Endothelial cell of umbilical vein (primary cell): ENCODE data around the gene NHP2. TPM values are rescaled to one million over a fixed set of nuclear protein-coding genes. Genes with fewer than 3 reads are reported as not detected.

Source experiments
- BruUV-seq: library from RNA; stranded (reverse); fragments of 400-500 nt; replicated peaks from 2 replicates; lab custom pipeline; 2021; lab: Mats Ljungman, UMichigan
- CTCF ChIA-PET: fragments of 300-600, 350-600 bp; sonication (Branson Sonifier 250); formaldehyde crosslinking; loops from one replicate; lab custom pipeline; 2021; ENCODE audit warnings: antibody characterized with exemption, inconsistent platforms; lab: Charles Lee
- POLR2A ChIA-PET: fragments of 300-600, 350-600 bp; sonication (Branson Sonifier 250); formaldehyde crosslinking; loops from one replicate; lab custom pipeline; 2021; ENCODE audit warnings: antibody characterized with exemption, inconsistent platforms; lab: Charles Lee
- DNase-seq: peaks from one replicate; pipeline ENCODE4 v3.0.0-alpha.2; 2011; ENCODE audit warnings: low read depth, low spot score
- FAIRE-seq: peaks from 2 replicates; lab custom pipeline; 2011; peaks lifted over from hg19 to GRCh38; lab: Jason Lieb, UNC
- H2AFZ ChIP-seq: 2 replicates; pipeline ENCODE4 v1.6.0; 2012; ENCODE audit warnings: low read depth, low read length, control low read depth, inconsistent platforms
- H3K27ac ChIP-seq: 2 replicates; pipeline ENCODE4 v1.5.1; 2011; ENCODE audit warnings: low read depth, mild to moderate bottlenecking, control low read depth, low read length, moderate library complexity; ENCODE audit not compliant: insufficient read depth
- H3K27me3 ChIP-seq, 2 experiments: 2 replicates each; pipeline versions ENCODE4 v1.6.0 to v1.6.1; 2011; ENCODE audit warnings: low read length in 2 of 2, mixed read lengths in 1 of 2; ENCODE audit not compliant: control insufficient read depth in 2 of 2, insufficient read depth in 2 of 2
- H3K36me3 ChIP-seq, 2 experiments: 2 replicates in 1 of 2; 3 replicates in 1 of 2; pipeline ENCODE4 v1.5.1; 2011; ENCODE audit warnings: low read length in 2 of 2, mild to moderate bottlenecking in 1 of 2, moderate library complexity in 1 of 2; ENCODE audit not compliant: control insufficient read depth in 2 of 2, insufficient read depth in 2 of 2; ENCODE audit errors: extremely low read depth in 1 of 2
- H3K4me1 ChIP-seq: 3 replicates; pipeline ENCODE4 v1.5.1; 2011; ENCODE audit warnings: mild to moderate bottlenecking, low read length; ENCODE audit not compliant: control insufficient read depth, insufficient read depth; ENCODE audit errors: extremely low read depth
- H3K4me2 ChIP-seq: 2 replicates; pipeline ENCODE4 v1.6.1; 2011; ENCODE audit warnings: low read length, control low read depth, mixed read lengths; ENCODE audit not compliant: insufficient read depth
- H3K4me3 ChIP-seq, 3 experiments: fragments of 200-600 bp in 1 of 3; sonication (generic), shearing (Covaris generic) in 1 of 3; replicated peaks in 1 of 3; 2 replicates each; pipeline ENCODE4 v1.5.1; 2011 to 2016; ENCODE audit warnings: control low read depth in 3 of 3, low read length in 3 of 3, mild to moderate bottlenecking in 2 of 3, inconsistent platforms in 1 of 3, low read depth in 1 of 3, moderate library complexity in 1 of 3; ENCODE audit not compliant: insufficient read depth in 1 of 3
- H3K79me2 ChIP-seq: 2 replicates; pipeline ENCODE4 v1.6.0; 2012; ENCODE audit warnings: low read length, inconsistent platforms; ENCODE audit not compliant: control insufficient read depth, insufficient read depth
- H3K9ac ChIP-seq: replicated peaks from 2 replicates; pipeline ENCODE3; 2011; ENCODE audit warnings: low read length, control low read depth; ENCODE audit not compliant: insufficient read depth; ENCODE audit errors: extremely low read depth
- H3K9me1 ChIP-seq: replicated peaks from 3 replicates; pipeline ENCODE4 v1.6.0; 2011; ENCODE audit warnings: mild to moderate bottlenecking, low read length; ENCODE audit not compliant: control insufficient read depth, insufficient read depth; ENCODE audit errors: extremely low read depth
- H3K9me3 ChIP-seq: replicated peaks from 2 replicates; pipeline ENCODE4 v1.5.1; 2012; ENCODE audit warnings: low read length, inconsistent platforms; ENCODE audit not compliant: control insufficient read depth, insufficient read depth
- H4K20me1 ChIP-seq: replicated peaks from 2 replicates; pipeline ENCODE3; 2011; ENCODE audit warnings: mild to moderate bottlenecking, low read length; ENCODE audit not compliant: control insufficient read depth, insufficient read depth; ENCODE audit errors: extremely low read depth
- EZH2 ChIP-seq: IDR thresholded peaks from 2 replicates; pipeline ENCODE4 v1.6.1; 2012; ENCODE audit warnings: borderline replicate concordance, low read depth, mild to moderate bottlenecking, moderate library complexity, low read length, inconsistent platforms; ENCODE audit not compliant: severe bottlenecking
- FOS ChIP-seq: IDR thresholded peaks from 2 replicates; pipeline ENCODE4 v1.6.1; 2011; ENCODE audit warnings: mild to moderate bottlenecking, low read length, moderate library complexity, borderline replicate concordance; ENCODE audit not compliant: insufficient read depth
- GATA2 ChIP-seq: IDR thresholded peaks from 2 replicates; pipeline ENCODE4 v1.7.0; 2011; ENCODE audit warnings: low read depth, mild to moderate bottlenecking, moderate library complexity, mixed read lengths, low read length; ENCODE audit not compliant: insufficient read length, insufficient read depth
- JUN ChIP-seq: IDR thresholded peaks from 2 replicates; pipeline ENCODE4 v1.6.1; 2011; ENCODE audit warnings: borderline replicate concordance, low read depth; ENCODE audit not compliant: insufficient read length, insufficient read depth
- POLR2A ChIP-seq: IDR thresholded peaks from 2 replicates; pipeline ENCODE4 v1.6.1; 2012; ENCODE audit warnings: low read depth, mild to moderate bottlenecking, control low read depth, low read length
- POLR2AphosphoS5 ChIP-seq: IDR thresholded peaks from 2 replicates; pipeline ENCODE4 v1.6.1; 2012; ENCODE audit warnings: low read depth, mild to moderate bottlenecking, control low read depth, low read length, moderate library complexity; ENCODE audit not compliant: insufficient read depth
- dilution Hi-C: fragments of 300-500 bp; cut with MboI; formaldehyde crosslinking; loops from one replicate; pipeline ENCODE4 v1.15.0; 2019; ENCODE audit warnings: low sequenced_read_pairs; ENCODE audit not compliant: extremely low pct_ligation_motif_present
- intact Hi-C: fragments of 100-400 bp; cut with micrococcal nuclease; formaldehyde crosslinking; loops from one replicate; pipeline ENCODE4 v1.10.0; 2022
- polyA plus RNA-seq, 4 experiments: library from polyadenylated mRNA; depleted of rRNA in 3 of 4; stranded (reverse) in 3 of 4; unstranded in 1 of 4; fragments of >200 nt; gene quantifications; 2 replicates each; pipeline versions ENCODE4 v1.2.1 to v1.2.3, GENCODE V29; 2011 to 2012; ENCODE audit warnings: missing spikeins in 1 of 4
- total RNA-seq: library from RNA; stranded (reverse); gene quantifications from 2 replicates; pipeline ENCODE4 v1.2.3, GENCODE V29; 2021
- TF ChIP-seq, protein P1 (sequence below): IDR thresholded peaks from 2 replicates; pipeline ENCODE4 v1.6.1; 2011; ENCODE audit not compliant: insufficient read depth, insufficient read length
- TF ChIP-seq, protein P2 (sequence below), 2 donors: IDR thresholded peaks; 1 replicate in 1 of 2; 2 replicates in 1 of 2; pipeline ENCODE4 v1.5.1; 2011; ENCODE audit warnings: low read length in 2 of 2, mild to moderate bottlenecking in 2 of 2, moderate library complexity in 2 of 2, control low read depth in 1 of 2, inconsistent platforms in 1 of 2, low read depth in 1 of 2; ENCODE audit not compliant: insufficient read depth in 1 of 2; ENCODE audit errors: extremely low read depth in 1 of 2

NHP2 gene
- total and polyA plus RNA-seq, 2 donors (not counting 3 experiments of a cell fraction or from before 2014, with no cell fraction given) = 205 to 220 TPM

GRCh38 chr5:178191661-178192060, 38.0 kb upstream of the NHP2 start:
- intact Hi-C loops (no loop called here), dilution Hi-C loops (no loop called here)
- ChIA-PET POLR2A (no interaction called here), CTCF (no interaction called here)
- no peak overlapping the region for H3K4me2 ChIP-seq
- H3K79me2 ChIP-seq = no peaks in the 10 kb centered on the region
- peaks cover 3 to 12% of the 10 kb centered on the region in 2 experiments for H3K27me3 ChIP-seq
- no peaks in the 10 kb centered on the region for H3K9me3 ChIP-seq
- FAIRE-seq = peak; percentile 33
- H3K9ac ChIP-seq = no peak overlapping the region
- H2AFZ ChIP-seq = no peak overlapping the region
- BruUV-seq = no TSS peak
- H4K20me1 ChIP-seq = no peaks in the 10 kb centered on the region
- no peak for DNase-seq
- H3K36me3 ChIP-seq = no peaks in the 10 kb centered on the region
- no peak overlapping the region for H3K4me3 ChIP-seq
- no peaks in the 10 kb centered on the region for H3K9me1 ChIP-seq
- no peaks in the 10 kb centered on the region for H3K4me1 ChIP-seq
- TF ChIP-seq FOS (no peak), POLR2AphosphoS5 (no peak), JUN (no peak), GATA2 (no peak), EZH2 (no peak), POLR2A (no peak)
- TF ChIP-seq, protein P1, sequence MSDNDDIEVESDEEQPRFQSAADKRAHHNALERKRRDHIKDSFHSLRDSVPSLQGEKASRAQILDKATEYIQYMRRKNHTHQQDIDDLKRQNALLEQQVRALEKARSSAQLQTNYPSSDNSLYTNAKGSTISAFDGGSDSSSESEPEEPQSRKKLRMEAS = no peak
- TF ChIP-seq, protein P2, sequence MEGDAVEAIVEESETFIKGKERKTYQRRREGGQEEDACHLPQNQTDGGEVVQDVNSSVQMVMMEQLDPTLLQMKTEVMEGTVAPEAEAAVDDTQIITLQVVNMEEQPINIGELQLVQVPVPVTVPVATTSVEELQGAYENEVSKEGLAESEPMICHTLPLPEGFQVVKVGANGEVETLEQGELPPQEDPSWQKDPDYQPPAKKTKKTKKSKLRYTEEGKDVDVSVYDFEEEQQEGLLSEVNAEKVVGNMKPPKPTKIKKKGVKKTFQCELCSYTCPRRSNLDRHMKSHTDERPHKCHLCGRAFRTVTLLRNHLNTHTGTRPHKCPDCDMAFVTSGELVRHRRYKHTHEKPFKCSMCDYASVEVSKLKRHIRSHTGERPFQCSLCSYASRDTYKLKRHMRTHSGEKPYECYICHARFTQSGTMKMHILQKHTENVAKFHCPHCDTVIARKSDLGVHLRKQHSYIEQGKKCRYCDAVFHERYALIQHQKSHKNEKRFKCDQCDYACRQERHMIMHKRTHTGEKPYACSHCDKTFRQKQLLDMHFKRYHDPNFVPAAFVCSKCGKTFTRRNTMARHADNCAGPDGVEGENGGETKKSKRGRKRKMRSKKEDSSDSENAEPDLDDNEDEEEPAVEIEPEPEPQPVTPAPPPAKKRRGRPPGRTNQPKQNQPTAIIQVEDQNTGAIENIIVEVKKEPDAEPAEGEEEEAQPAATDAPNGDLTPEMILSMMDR (IDR thresholded peaks at IDR 0.05; ENCODE audit: extremely low read depth in 1 of 2, insufficient read depth in 1 of 2, low read depth in 1 of 2, low read length in 2 of 2) = no peak
- no peak overlapping the region for H3K27ac ChIP-seq
